CD4-positive, alpha-beta memory T cell (primary cell): Measurements from ENCODE around the gene TOMT. TPM values are rescaled to one million over a fixed set of nuclear protein-coding genes. Genes with fewer than 3 reads are reported as not detected.
A peak's percentile ranks its signal among the peaks of the same experiment; 100 is the strongest.
"Not testable (repeated sequence)": the region's sequence is repeated elsewhere in the genome, so short reads cannot be mapped to it uniquely, and the experiment has no call there.

Experiments used
- CTCF ChIA-PET: fragments of 350-600 bp; sonication (Branson Sonifier 250); formaldehyde crosslinking; loops from one replicate; lab custom pipeline; 2021; ENCODE audit warnings: inconsistent platforms; ENCODE audit not compliant: partially characterized antibody; lab: Charles Lee
- POLR2A ChIA-PET: fragments of 350-600 bp; sonication (Branson Sonifier 250); formaldehyde crosslinking; loops from one replicate; lab custom pipeline; 2021; ENCODE audit not compliant: partially characterized antibody; lab: Charles Lee
- DNase-seq, 5 donors: peaks; one replicate each; pipeline versions ENCODE4 v3.0.0 to v3.0.0-alpha.2; 2020 to 2022; ENCODE audit warnings: mixed read lengths in 1 of 5
- H3K27ac ChIP-seq: one replicate; pipeline ENCODE4 v1.7.0; 2013; ENCODE audit warnings: low read depth, low read length
- H3K27me3 ChIP-seq: 2 replicates; pipeline ENCODE4 v1.7.0; 2013; ENCODE audit warnings: mild to moderate bottlenecking, low read length, moderate library complexity; ENCODE audit not compliant: insufficient read depth
- H3K36me3 ChIP-seq: 2 replicates; pipeline ENCODE4 v1.7.0; 2013; ENCODE audit warnings: mild to moderate bottlenecking, low read length, moderate library complexity; ENCODE audit not compliant: insufficient read depth
- H3K4me1 ChIP-seq: 2 replicates; pipeline ENCODE4 v1.7.0; 2013; ENCODE audit warnings: mild to moderate bottlenecking, low read length, moderate library complexity; ENCODE audit not compliant: insufficient read depth
- H3K4me3 ChIP-seq, 2 donors: one replicate each; pipeline ENCODE4 v1.7.0; 2013; ENCODE audit warnings: low read length in 2 of 2, mild to moderate bottlenecking in 1 of 2
- H3K9me3 ChIP-seq, 2 donors: one replicate each; pipeline ENCODE4 v1.7.0; 2013; ENCODE audit warnings: low read length in 2 of 2, control low read depth in 1 of 2; ENCODE audit not compliant: control insufficient read depth in 1 of 2
- H3K27ac Mint-ChIP-seq, 7 donors: one replicate each; pipeline ENCODE4 v1.8.0; 2020 to 2021; ENCODE audit warnings: mixed read lengths in 7 of 7, mild to moderate bottlenecking in 6 of 7, inconsistent platforms in 3 of 7, moderate library complexity in 3 of 7
- H3K27me3 Mint-ChIP-seq, 2 donors: one replicate each; pipeline ENCODE4 v1.8.0; 2020 to 2021; ENCODE audit warnings: mixed read lengths in 2 of 2
- H3K36me3 Mint-ChIP-seq, 2 donors: one replicate each; pipeline ENCODE4 v1.8.0; 2020 to 2021; ENCODE audit warnings: mixed read lengths in 2 of 2, inconsistent platforms in 1 of 2, mild to moderate bottlenecking in 1 of 2
- H3K4me1 Mint-ChIP-seq, 4 donors: one replicate each; pipeline ENCODE4 v1.8.0; 2020 to 2021; ENCODE audit warnings: mixed read lengths in 4 of 4, mild to moderate bottlenecking in 1 of 4
- H3K4me3 Mint-ChIP-seq, 8 donors: one replicate each; pipeline ENCODE4 v1.8.0; 2020 to 2021; ENCODE audit warnings: mixed read lengths in 8 of 8, mild to moderate bottlenecking in 7 of 8, moderate library complexity in 6 of 8, inconsistent platforms in 3 of 8
- H3K9me3 Mint-ChIP-seq, 8 donors: one replicate each; pipeline ENCODE4 v1.8.0; 2020 to 2021; ENCODE audit warnings: mixed read lengths in 8 of 8, mild to moderate bottlenecking in 5 of 8, inconsistent platforms in 3 of 8, moderate library complexity in 1 of 8
- intact Hi-C: fragments of 100-400 bp; cut with micrococcal nuclease; formaldehyde crosslinking; loops from one replicate; pipeline ENCODE4 v1.15.1; 2023
- polyA plus RNA-seq, 2 donors: library from polyadenylated mRNA; unstranded; fragments of 300-500 nt; fragmentation: Illumina TruSeq; gene quantifications; one replicate each; pipeline ENCODE4 v1.2.3, GENCODE V29; 2021
- total RNA-seq, 2 experiments: library from RNA; stranded (reverse); gene quantifications; one replicate each; pipeline ENCODE4 v1.2.3, GENCODE V29; 2021

The TOMT gene
- total and polyA plus RNA-seq, 4 experiments from 2014 or later = not detected

- H3K27ac ChIP-seq, H3K4me3 ChIP-seq, H3K4me3 Mint-ChIP-seq, H3K36me3 Mint-ChIP-seq, intact Hi-C loops, H3K9me3 ChIP-seq, H3K27me3 ChIP-seq, H3K36me3 ChIP-seq, H3K27ac Mint-ChIP-seq, POLR2A ChIA-PET, H3K4me1 ChIP-seq, H3K9me3 Mint-ChIP-seq, H3K27me3 Mint-ChIP-seq, DNase-seq: not testable (repeated sequence)
- H3K4me1 Mint-ChIP-seq = peaks cover 2 to 14% (median 6%) of the 10 kb centered on the region in 4 donors
- CTCF ChIA-PET = interaction anchor here (2.2 kb wide), 1 partner anchor 117 kb away, joined by 15 read pairs; no protein-coding TSS in a partner anchor
These were observed 36.4 kb downstream of the TOMT start for GRCh38 chr11:72142086-72142485.

DNA sequence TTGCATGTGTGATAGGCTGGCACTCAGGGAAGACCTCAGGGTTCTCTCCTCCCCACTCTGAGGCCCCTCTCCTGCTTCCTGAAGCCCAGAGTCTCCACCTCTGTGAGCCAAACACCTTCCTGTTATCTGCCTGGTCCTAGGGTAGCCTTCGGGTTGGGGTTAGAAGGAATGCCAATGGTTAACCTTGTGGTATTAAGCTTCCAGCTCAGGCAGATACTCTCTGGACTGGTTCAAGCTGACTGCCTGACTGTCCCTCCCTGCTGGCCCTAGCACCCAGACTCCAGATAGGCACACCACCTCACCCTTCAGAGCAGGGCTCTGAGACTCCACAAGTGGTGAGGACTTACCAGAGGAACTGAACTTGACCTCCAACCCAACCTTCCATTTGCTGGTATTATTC is 36.8 kb downstream of the TOMT start:
- CTCF ChIA-PET = interaction anchor here (1.6 to 5.6 kb wide), 5 partner anchors 11 to 165 kb away, joined by 4 to 188 read pairs (median 14); no protein-coding TSS in a partner anchor
- H3K27me3 ChIP-seq, DNase-seq, H3K36me3 ChIP-seq, H3K27ac Mint-ChIP-seq, POLR2A ChIA-PET, intact Hi-C loops, H3K4me1 ChIP-seq, H3K27me3 Mint-ChIP-seq, H3K4me3 ChIP-seq, H3K27ac ChIP-seq, H3K4me3 Mint-ChIP-seq, H3K9me3 ChIP-seq, H3K9me3 Mint-ChIP-seq, H3K36me3 Mint-ChIP-seq: not testable (repeated sequence)
- H3K4me1 Mint-ChIP-seq = peaks cover 2 to 14% (median 6%) of the 10 kb centered on the region in 4 donors

DNA sequence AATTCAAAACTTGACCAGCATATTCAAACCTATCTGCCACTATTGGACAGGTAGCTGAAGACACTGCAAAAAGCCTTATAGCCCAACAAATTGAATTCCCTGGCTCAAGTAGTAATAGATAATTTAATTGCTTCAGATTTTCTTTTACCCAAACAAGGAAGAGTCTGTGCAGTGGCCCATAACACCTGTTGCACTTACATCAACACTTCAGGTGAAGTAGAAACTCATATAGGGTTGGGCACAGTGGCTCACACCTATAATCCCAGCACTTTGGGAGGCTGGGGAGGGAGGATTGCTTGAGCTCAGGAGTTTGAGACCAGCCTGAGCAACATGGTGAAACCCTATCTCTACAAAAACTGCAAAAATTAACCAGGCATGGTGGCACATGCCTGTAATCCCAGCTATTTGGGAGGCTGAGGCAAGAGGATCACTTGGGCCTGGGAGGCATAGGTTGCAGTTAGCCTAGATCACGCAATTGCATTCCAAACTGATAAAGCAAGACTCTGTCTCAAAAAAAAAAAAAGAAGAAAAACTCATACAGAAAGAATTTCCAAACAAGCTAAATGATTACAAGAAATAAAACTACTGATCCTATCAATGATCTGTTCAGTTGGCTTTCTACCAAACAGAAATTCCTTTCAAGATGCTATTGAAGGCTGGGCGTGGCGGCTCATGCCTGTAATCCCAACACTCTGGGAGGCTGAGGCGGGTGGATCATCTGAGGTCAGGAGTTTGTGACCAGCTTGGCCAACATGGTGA is 39.3 kb downstream of the TOMT start:
- Mint-ChIP-seq H3K4me1 (peaks cover 2 to 11% (median 6%) of the 10 kb centered on the region in 4 donors), H3K9me3 (no peaks in the 10 kb centered on the region), H3K27ac (no peak overlapping the region), H3K27me3 (peaks cover 0 to 6% of the 10 kb centered on the region in 2 donors), H3K4me3 (no peak overlapping the region), H3K36me3 (no peaks in the 10 kb centered on the region)
- POLR2A ChIA-PET = interaction anchor here (0.7 to 1.9 kb wide), 4 partner anchors 32 to 120 kb away, joined by 3 to 7 read pairs (median 4); partner anchors contain the start of gene ANAPC15
- H3K4me3 ChIP-seq = no peak overlapping the region
- H3K36me3 ChIP-seq = no peaks in the 10 kb centered on the region
- H3K27me3 ChIP-seq = no peaks in the 10 kb centered on the region
- CTCF ChIA-PET = interaction anchor here (0.6 to 5.6 kb wide), 32 partner anchors 9 to 286 kb away, joined by 3 to 188 read pairs (median 7); partner anchors contain the start of genes FOLR3, INPPL1 and LAMTOR1
- no peak for DNase-seq
- no peaks in the 10 kb centered on the region for H3K9me3 ChIP-seq
- no peak overlapping the region for H3K27ac ChIP-seq
- no peaks in the 10 kb centered on the region for H3K4me1 ChIP-seq
- intact Hi-C loops = loop anchor here (1.0 to 2.0 kb wide), 4 partner anchors 32 to 168 kb away; partner anchors contain the start of genes ANAPC15, LRRC51 and NUMA1

DNA sequence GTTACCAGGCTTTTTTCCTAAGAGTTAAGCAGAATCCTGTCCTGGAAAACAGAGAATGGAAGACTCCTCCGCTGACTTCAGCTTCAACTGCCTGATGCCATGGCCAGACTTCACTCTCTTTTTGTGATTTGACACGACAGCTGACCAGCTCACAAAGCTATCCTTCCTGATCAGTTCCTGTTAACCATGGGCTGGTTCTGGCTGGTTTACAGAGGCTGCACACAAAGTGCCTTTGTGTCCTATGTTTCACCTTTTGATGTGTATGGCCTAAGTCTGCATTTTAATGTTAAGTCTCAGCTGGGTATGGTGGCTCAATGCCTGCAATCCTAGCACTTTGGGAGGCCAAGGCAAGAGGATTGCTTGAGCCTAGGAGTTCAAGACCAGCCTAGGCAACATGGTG is 40.9 kb downstream of the TOMT start:
- no peaks in the 10 kb centered on the region for H3K9me3 ChIP-seq
- H3K27me3 ChIP-seq = no peaks in the 10 kb centered on the region
- Mint-ChIP-seq H3K4me3 (no peak overlapping the region), H3K4me1 (peaks cover 0 to 3% (median 1%) of the 10 kb centered on the region in 4 donors), H3K9me3 (no peaks in the 10 kb centered on the region), H3K27ac (peak overlapping the region in 1 of 7 donors; percentile 48), H3K36me3 (no peaks in the 10 kb centered on the region), H3K27me3 (peaks cover 0 to 6% of the 10 kb centered on the region in 2 donors)
- no peak overlapping the region for H3K4me3 ChIP-seq
- H3K27ac ChIP-seq = no peak overlapping the region
- intact Hi-C loops = no loop called here
- ChIA-PET CTCF (interaction anchor here (1.1 to 5.6 kb wide), 4 partner anchors 10 to 169 kb away, joined by 3 to 188 read pairs (median 5); no protein-coding TSS in a partner anchor), POLR2A (no interaction called here)
- H3K4me1 ChIP-seq = no peaks in the 10 kb centered on the region
- no peak for DNase-seq
- H3K36me3 ChIP-seq = no peaks in the 10 kb centered on the region

- Histone ChIP-seq H3K4me1 (no peaks in the 10 kb centered on the region), H3K36me3 (no peaks in the 10 kb centered on the region), H3K9me3 (no peaks in the 10 kb centered on the region), H3K27ac (no peak overlapping the region), H3K4me3 (no peak overlapping the region), H3K27me3 (no peaks in the 10 kb centered on the region)
- no peaks in the 10 kb centered on the region for H3K9me3 Mint-ChIP-seq
- DNase-seq = no peak
- ChIA-PET CTCF (no interaction called here), POLR2A (no interaction called here)
- H3K4me3 Mint-ChIP-seq = no peak overlapping the region
- no peaks in the 10 kb centered on the region for H3K4me1 Mint-ChIP-seq
- H3K36me3 Mint-ChIP-seq = no peaks in the 10 kb centered on the region
- intact Hi-C loops = no loop called here
- H3K27ac Mint-ChIP-seq = no peak overlapping the region
- H3K27me3 Mint-ChIP-seq = peaks cover 2 to 5% of the 10 kb centered on the region in 2 donors
These were observed 45.2 kb downstream of the TOMT start for GRCh38 chr11:72150882-72151281.

DNA sequence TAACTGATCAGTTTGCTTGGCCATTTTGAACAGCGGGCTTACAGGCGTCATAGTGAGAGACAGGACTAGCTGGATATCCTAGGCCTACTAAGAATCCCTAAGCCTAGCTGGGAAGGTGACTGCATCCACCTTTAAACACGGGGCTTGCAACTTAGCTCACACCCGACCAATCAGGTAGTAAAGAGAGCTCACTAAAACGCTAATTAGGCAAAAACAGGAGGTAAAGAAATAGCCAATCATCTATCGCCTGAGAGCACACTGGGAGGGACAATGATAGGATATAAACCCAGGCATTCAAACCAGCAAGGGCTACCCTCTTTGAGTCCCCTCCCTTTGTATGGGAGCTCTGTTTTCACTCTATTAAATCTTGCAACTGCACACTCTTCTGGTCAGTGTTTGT is 48.1 kb downstream of the TOMT start:
- intact Hi-C loops, H3K27ac ChIP-seq, H3K27me3 Mint-ChIP-seq, H3K4me3 ChIP-seq, H3K9me3 ChIP-seq, H3K27ac Mint-ChIP-seq, H3K36me3 Mint-ChIP-seq, POLR2A ChIA-PET, H3K27me3 ChIP-seq, H3K4me1 Mint-ChIP-seq, H3K4me1 ChIP-seq, H3K9me3 Mint-ChIP-seq, DNase-seq, H3K36me3 ChIP-seq: not testable (repeated sequence)
- H3K4me3 Mint-ChIP-seq = peak overlapping the region in 1 of 8 donors; percentile 59
- CTCF ChIA-PET = interaction anchor here (1.6 to 2.7 kb wide), 2 partner anchors 9 to 177 kb away, joined by 5 to 22 read pairs; no protein-coding TSS in a partner anchor

- H3K27ac Mint-ChIP-seq = peak overlapping the region in 1 of 7 donors; percentile 16
- no peaks in the 10 kb centered on the region for H3K4me1 Mint-ChIP-seq
- Histone ChIP-seq H3K36me3 (no peaks in the 10 kb centered on the region), H3K4me1 (no peaks in the 10 kb centered on the region), H3K9me3 (no peaks in the 10 kb centered on the region), H3K27me3 (no peaks in the 10 kb centered on the region), H3K27ac (no peak overlapping the region), H3K4me3 (no peak overlapping the region)
- no peaks in the 10 kb centered on the region for H3K36me3 Mint-ChIP-seq
- no peaks in the 10 kb centered on the region for H3K9me3 Mint-ChIP-seq
- intact Hi-C loops = no loop called here
- CTCF ChIA-PET = interaction anchor here (2.7 kb wide), 1 partner anchor 10 kb away, joined by 22 read pairs; no protein-coding TSS in a partner anchor
- peaks cover 5 to 16% of the 10 kb centered on the region in 2 donors for H3K27me3 Mint-ChIP-seq
- no peak for DNase-seq
- no peak overlapping the region for H3K4me3 Mint-ChIP-seq
- POLR2A ChIA-PET = no interaction called here
These were observed 49.1 kb downstream of the TOMT start for GRCh38 chr11:72154816-72155215.
